HUES48 (cell line): ENCODE measurements around the gene CTNNBL1.

ENCODE experiments used
- H3K27ac ChIP-seq: one replicate; pipeline ENCODE4 v1.7.0; 2013; ENCODE audit warnings: low read depth, low read length, inconsistent platforms
- H3K27me3 ChIP-seq: 2 replicates; pipeline ENCODE4 v1.6.1; 2013; ENCODE audit warnings: mild to moderate bottlenecking, low read length; ENCODE audit not compliant: control insufficient read depth, insufficient read depth
- H3K36me3 ChIP-seq: 2 replicates; pipeline ENCODE4 v1.6.1; 2013; ENCODE audit warnings: low read length; ENCODE audit not compliant: control insufficient read depth, insufficient read depth
- H3K4me1 ChIP-seq: 2 replicates; pipeline ENCODE4 v1.6.1; 2013; ENCODE audit warnings: mild to moderate bottlenecking, low read length; ENCODE audit not compliant: control insufficient read depth, insufficient read depth
- H3K4me3 ChIP-seq: 2 replicates; pipeline ENCODE4 v1.5.1; 2013; ENCODE audit warnings: mild to moderate bottlenecking, low read depth, low read length
- H3K9ac ChIP-seq: 2 replicates; pipeline ENCODE4 v1.6.1; 2013; ENCODE audit warnings: mild to moderate bottlenecking, low read depth, low read length, moderate library complexity
- H3K9me3 ChIP-seq: 2 replicates; pipeline ENCODE4 v1.6.1; 2013; ENCODE audit warnings: low read length; ENCODE audit not compliant: control insufficient read depth, insufficient read depth

The CTNNBL1 gene

DNA sequence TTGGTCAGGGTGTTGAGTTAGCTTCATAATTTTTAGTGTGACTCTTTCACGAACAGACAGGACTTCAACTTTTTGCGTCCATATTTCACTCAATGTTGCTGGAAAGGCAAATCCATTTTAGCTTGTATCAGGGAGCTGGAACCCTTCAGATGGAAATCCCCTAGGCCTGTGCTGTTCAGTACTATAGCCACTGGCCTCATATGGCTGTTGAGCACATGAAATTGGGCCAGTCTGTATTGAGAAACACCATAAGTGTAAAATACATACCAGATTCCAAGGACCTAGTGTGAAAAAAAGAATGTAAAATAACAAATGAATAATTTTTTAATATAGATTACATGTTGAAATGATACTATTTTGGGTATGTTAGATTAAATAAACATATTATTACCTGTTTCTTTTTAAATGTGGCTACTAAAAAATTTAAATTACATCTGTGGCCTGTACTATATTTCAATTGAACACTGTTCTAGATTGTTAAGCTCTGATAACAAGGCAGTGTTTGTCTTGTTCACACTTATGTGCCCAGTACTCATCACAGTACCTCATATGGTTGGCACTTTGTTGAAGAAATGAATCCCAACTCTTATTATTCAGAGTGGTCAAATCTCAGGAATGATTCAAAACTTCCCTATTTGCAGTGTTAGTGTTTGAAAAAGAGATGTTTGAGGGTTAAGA, 34.3 kb downstream of the CTNNBL1 start:
- no peaks in the 10 kb centered on the region for H3K9me3 ChIP-seq
- peak overlapping the region; percentile 76 for H3K27ac ChIP-seq
- peaks cover 17% of the 10 kb centered on the region for H3K4me1 ChIP-seq
- peaks cover 5% of the 10 kb centered on the region for H3K36me3 ChIP-seq
- no peaks in the 10 kb centered on the region for H3K27me3 ChIP-seq
- no peak overlapping the region for H3K9ac ChIP-seq
- H3K4me3 ChIP-seq: no peak overlapping the region

DNA sequence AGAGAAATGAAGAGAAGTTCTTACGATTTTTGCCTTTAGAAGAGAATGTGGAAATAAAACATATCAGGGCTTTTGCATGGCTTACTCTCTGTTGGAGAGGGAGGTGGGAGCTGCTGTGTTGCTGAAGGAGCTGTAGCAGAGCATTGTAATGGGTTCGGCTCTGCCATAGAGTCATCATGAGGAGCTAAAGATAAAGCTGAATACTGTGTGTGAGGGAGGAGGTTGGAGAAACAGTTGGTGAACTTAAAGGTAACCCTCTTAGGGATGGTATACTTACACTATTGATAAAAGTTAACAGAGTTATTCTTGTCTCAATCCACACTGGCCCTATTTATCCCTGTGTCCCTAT, 34.8 kb downstream of the CTNNBL1 start:
- Histone ChIP-seq H3K27me3 (no peaks in the 10 kb centered on the region), H3K27ac (no peak overlapping the region), H3K9ac (no peak overlapping the region), H3K4me1 (peaks cover 17% of the 10 kb centered on the region), H3K4me3 (no peak overlapping the region), H3K36me3 (peaks cover 10% of the 10 kb centered on the region), H3K9me3 (no peaks in the 10 kb centered on the region)

DNA sequence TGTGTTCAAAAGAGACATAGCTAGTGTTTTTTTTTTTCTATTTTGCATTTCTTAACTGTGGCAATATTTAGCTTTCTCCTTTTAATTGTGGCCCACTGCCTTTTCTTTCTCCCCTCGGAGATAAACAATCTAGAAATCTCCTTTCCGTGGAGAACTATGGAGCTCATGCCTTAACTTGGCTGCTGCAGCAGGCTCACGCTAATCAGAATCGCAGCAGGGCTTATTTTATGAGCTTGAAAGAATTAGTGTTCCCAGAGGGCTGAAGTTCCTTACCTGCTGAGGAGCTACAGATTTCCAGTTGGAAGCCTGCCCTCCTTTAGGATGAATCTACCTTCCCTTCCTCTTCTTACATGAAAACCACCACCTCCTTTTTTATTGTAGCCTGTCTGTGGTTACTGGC, 35.6 kb downstream of the CTNNBL1 start:
- no peak overlapping the region for H3K27ac ChIP-seq
- no peak overlapping the region for H3K9ac ChIP-seq

DNA sequence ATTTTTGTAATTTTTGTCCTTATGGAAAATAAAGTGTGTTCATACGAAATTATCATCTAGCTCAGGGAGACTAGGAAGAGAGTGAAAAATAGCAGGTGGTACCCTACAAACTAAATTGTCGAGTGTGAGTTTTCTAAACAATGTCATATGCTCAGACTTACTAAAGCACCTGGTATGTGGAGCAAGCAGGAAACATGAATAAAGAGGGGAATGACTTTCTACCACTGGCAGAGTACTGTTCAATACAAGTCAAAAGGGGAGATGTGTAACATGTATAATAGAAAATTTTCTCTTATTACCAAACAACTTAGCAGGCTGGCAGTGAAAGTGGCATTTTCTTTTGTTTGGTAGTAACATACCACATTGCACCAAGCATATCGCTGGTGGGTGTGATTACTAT, 36.1 kb downstream of the CTNNBL1 start:
- H3K9me3 ChIP-seq: no peaks in the 10 kb centered on the region
- H3K4me1 ChIP-seq: peaks cover 17% of the 10 kb centered on the region
- H3K27ac ChIP-seq: no peak overlapping the region
- H3K27me3 ChIP-seq: no peaks in the 10 kb centered on the region
- H3K4me3 ChIP-seq: no peak overlapping the region
- peaks cover 14% of the 10 kb centered on the region for H3K36me3 ChIP-seq
- no peak overlapping the region for H3K9ac ChIP-seq

More for the DNA sequence above, 35.6 kb downstream of the CTNNBL1 start:
- no peaks in the 10 kb centered on the region for H3K27me3 ChIP-seq
- peaks cover 14% of the 10 kb centered on the region for H3K36me3 ChIP-seq
- H3K9me3 ChIP-seq: no peaks in the 10 kb centered on the region
- no peak overlapping the region for H3K4me3 ChIP-seq
- H3K4me1 ChIP-seq: peaks cover 17% of the 10 kb centered on the region

DNA sequence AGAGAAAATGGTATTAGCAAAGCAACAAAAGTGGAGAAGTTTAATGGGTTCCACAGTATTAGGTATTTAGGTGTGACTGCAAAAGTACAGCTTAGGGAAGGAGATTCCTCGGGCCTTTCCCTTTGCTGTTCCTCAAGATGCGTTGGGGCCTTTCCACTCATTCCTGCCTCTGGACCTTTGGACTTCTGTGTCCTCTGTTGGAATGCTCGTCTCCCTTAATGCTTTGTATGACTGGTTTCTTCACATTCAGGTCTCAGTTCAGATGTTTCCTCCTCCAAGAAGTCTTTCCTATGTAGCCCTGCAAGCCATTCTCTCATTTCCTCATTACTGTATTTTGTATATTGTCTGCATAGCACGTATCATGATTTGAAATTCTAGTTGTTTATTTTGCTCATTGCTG, 39.6 kb downstream of the CTNNBL1 start:
- peaks cover 34% of the 10 kb centered on the region for H3K36me3 ChIP-seq
- no peaks in the 10 kb centered on the region for H3K9me3 ChIP-seq
- H3K27ac ChIP-seq: no peak overlapping the region
- no peaks in the 10 kb centered on the region for H3K4me1 ChIP-seq
- no peak overlapping the region for H3K4me3 ChIP-seq
- H3K27me3 ChIP-seq: no peaks in the 10 kb centered on the region
- no peak overlapping the region for H3K9ac ChIP-seq

DNA sequence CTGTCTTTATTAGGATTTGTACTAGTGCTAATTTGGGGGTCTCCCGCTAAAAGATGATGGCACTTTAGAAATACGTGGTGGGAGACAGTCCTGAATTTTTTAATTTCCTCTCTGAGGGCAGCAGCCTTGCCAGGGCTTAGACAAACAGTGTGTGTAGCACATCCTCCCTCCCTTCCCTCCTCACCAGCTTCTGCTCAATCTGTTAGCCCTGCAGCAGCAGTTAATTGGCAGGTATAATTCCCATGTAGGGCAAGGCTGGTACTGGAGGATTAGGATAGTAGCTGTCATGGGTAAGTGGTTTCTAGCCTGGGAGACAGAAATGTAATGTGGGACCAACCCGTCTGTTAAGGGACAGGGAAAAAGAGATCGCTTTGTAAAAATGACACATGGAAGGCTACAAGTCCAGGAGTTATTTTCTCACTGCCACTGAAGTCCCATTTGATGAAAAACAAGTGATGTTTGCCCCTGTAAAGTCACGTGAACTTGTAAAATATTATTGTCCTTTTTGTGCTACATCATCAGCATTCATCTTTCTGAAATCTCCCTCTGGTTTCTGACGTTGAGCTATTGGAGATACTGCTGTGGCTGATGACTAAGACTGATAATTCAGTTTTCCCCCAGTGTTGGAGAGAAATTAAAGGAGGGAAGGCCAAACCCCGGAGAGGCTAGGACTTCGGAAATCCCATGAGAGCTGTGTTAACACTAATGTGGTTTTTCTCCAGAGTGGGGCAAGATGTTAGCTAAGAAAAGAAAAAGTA, 40.6 kb downstream of the CTNNBL1 start:
- H3K27ac ChIP-seq: no peak overlapping the region

DNA sequence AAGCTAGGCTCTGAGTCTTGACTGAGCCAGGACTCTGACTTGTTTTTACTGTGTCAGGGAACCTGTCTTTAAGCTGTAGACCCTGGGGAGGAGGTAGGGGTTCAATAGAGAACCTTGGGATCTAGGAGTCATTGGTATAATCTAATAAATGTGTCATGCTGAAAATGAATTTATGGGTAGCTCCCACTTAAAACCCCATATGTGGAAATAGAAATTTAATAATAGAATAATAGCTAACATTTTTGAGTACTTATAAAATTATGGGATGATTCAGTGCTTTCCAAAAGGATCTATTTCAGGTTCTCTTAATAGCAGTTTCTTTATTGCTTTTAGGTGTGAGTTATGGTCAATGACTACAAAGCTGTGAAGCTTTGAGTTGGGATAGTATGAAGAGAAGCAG, 41.7 kb downstream of the CTNNBL1 start:
- no peak overlapping the region for H3K9ac ChIP-seq
- H3K27ac ChIP-seq: no peak overlapping the region
- no peaks in the 10 kb centered on the region for H3K4me1 ChIP-seq
- peaks cover 47% of the 10 kb centered on the region for H3K36me3 ChIP-seq
- H3K27me3 ChIP-seq: no peaks in the 10 kb centered on the region
- H3K4me3 ChIP-seq: no peak overlapping the region
- no peaks in the 10 kb centered on the region for H3K9me3 ChIP-seq

More for the DNA sequence above, 40.6 kb downstream of the CTNNBL1 start:
- H3K4me1 ChIP-seq: no peaks in the 10 kb centered on the region
- H3K9me3 ChIP-seq: no peaks in the 10 kb centered on the region
- H3K9ac ChIP-seq: no peak overlapping the region
- peaks cover 41% of the 10 kb centered on the region for H3K36me3 ChIP-seq
- H3K27me3 ChIP-seq: no peaks in the 10 kb centered on the region
- H3K4me3 ChIP-seq: no peak overlapping the region

DNA sequence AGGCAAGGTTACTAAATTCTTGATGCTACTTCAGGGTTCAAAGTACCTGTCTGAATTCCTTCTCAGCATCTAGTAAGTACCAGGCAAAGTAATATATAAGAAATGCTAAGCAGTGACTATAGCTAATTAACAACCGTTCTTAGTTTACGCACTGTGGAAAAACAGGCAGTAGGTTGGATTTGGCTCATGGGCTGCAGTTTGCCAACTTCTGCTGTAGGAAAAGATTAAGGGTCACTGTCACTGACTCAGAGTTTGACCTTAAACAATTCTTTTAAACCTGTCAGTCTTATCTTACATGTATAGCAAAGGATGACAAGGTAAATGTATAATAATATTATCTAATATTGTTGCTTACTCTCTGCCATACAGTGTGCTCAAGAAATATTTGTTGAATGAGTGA, 42.3 kb downstream of the CTNNBL1 start:
- Histone ChIP-seq H3K9ac (no peak overlapping the region), H3K36me3 (peaks cover 47% of the 10 kb centered on the region), H3K9me3 (no peaks in the 10 kb centered on the region), H3K27ac (no peak overlapping the region), H3K4me3 (no peak overlapping the region), H3K4me1 (no peaks in the 10 kb centered on the region), H3K27me3 (no peaks in the 10 kb centered on the region)

DNA sequence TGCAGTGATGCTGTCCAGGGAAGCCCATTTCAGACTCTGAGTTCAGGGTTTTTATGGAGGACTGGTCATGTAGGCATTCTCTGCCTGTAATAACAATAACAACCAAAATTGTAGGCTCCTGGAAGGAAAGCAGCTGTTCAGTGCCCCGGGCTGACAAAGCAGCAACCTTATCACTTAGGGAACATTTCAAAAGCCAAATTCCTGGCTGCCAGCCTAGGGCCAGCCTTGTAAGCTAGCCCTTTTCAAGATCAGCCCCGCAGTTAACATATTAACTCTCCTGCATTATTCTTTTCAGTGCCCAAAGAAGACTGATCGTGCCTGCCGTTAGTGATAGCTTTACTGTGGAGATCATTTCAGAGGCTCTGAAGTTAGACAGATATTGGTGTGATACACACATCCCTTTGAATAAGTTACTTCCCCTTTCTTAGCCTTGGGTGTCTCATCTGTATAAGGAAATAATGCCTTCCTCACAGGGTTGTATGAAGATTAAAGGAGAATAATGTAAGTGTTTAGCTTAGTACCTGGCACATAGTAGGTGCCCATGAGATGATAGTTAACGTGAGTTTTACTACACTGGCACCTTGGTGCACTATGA, 44.1 kb downstream of the CTNNBL1 start:
- Histone ChIP-seq H3K9ac (no peak overlapping the region), H3K9me3 (no peaks in the 10 kb centered on the region), H3K4me1 (no peaks in the 10 kb centered on the region), H3K36me3 (peaks cover 44% of the 10 kb centered on the region), H3K4me3 (no peak overlapping the region), H3K27ac (no peak overlapping the region), H3K27me3 (no peaks in the 10 kb centered on the region)

DNA sequence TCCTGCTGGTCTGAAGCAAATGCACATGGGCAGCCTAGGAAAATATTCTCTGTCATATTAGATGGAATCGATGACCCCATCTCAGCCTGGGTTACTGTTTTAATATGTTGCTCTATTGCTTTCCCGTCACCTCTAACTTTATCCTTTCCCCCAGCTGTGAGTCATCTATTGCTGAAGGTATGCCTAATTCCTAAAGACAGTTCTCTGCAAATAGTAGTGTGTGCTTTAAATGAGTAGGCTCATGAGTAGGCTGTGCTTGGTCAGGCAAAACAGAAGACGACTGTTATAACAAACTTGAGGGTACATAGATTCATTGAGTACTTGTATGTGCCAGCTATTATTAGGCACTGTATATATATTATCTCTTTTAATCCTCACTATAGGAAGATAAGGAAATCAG, 47.2 kb downstream of the CTNNBL1 start:
- Histone ChIP-seq H3K4me3 (no peak overlapping the region), H3K36me3 (peaks cover 34% of the 10 kb centered on the region), H3K4me1 (peaks cover 9% of the 10 kb centered on the region), H3K9me3 (no peaks in the 10 kb centered on the region), H3K27ac (no peak overlapping the region), H3K27me3 (no peaks in the 10 kb centered on the region), H3K9ac (no peak overlapping the region)

DNA sequence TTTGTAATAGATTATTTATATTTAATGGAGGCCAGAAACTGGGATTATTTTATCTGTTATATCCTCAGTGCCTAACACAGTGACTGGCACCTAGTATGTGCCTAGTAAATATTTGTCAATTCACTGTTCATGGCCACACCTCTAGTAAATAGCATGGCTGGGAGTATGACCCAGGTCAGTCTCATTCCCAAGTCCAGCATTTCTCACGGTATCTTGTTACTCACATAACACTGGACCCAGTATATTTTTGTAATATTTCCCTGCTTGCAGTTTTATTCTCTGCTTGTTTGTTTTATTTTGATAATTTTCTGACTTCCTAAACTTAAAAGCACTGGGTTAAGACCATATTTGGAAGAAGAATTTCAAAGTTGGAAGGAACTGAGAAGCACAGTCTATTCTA, 47.7 kb downstream of the CTNNBL1 start:
- H3K4me1 ChIP-seq: peaks cover 9% of the 10 kb centered on the region
- no peaks in the 10 kb centered on the region for H3K27me3 ChIP-seq
- H3K9me3 ChIP-seq: no peaks in the 10 kb centered on the region
- no peak overlapping the region for H3K9ac ChIP-seq
- H3K27ac ChIP-seq: no peak overlapping the region
- peaks cover 34% of the 10 kb centered on the region for H3K36me3 ChIP-seq
- no peak overlapping the region for H3K4me3 ChIP-seq
